ENCODE measurements around the gene SPARC.
"Not testable (repeated sequence)": the region's sequence is repeated elsewhere in the genome, so short reads cannot be mapped to it uniquely, and the experiment has no call there.

Gene SPARC

GRCh38 chr5:151686674-151687407, at the start of gene SPARC:
SPARC (minus strand) TSS chr5:151686915; CDS start chr5:151676188, 10,727 bp downstream.
- Histone ChIP-seq H3K27ac (ENCODE audit: low read length) (peak within 1 kb of the TSS; percentile 78), H3K36me3 (ENCODE audit: control insufficient read depth in 2 of 2, insufficient read depth in 2 of 2, low read length in 2 of 2) (no peaks in the 10 kb centered on the region), H3K4me3 (ENCODE audit: low read length in 2 of 2) (peak within 1 kb of the TSS; percentile 79 to 81), H3K9me3 (ENCODE audit: control insufficient read depth in 2 of 2, low read length in 2 of 2) (no peaks in the 10 kb centered on the region), H3K27me3 (ENCODE audit: control insufficient read depth in 1 of 2, insufficient read depth in 2 of 2, low read length in 2 of 2) (peaks cover 0 to 4% of the 10 kb centered on the region in 2 donors), H3K4me1 (ENCODE audit: control insufficient read depth, insufficient read depth, low read length) (peaks cover 30% of the 10 kb centered on the region), H3K9ac (ENCODE audit: low read length in 2 of 2) (peak within 1 kb of the TSS; percentile 71 to 80)

GRCh38 chr5:151735646-151736045, 48.9 kb upstream of the SPARC start:
- no peak overlapping the region for H3K9ac ChIP-seq (ENCODE audit: low read length in 2 of 2)
- H3K27ac ChIP-seq (ENCODE audit: low read length) = no peak overlapping the region
- H3K36me3 ChIP-seq (ENCODE audit: control insufficient read depth in 2 of 2, insufficient read depth in 2 of 2, low read length in 2 of 2) = no peaks in the 10 kb centered on the region
- H3K4me1 ChIP-seq (ENCODE audit: control insufficient read depth, insufficient read depth, low read length) = peaks cover 14% of the 10 kb centered on the region
- no peaks in the 10 kb centered on the region for H3K27me3 ChIP-seq (ENCODE audit: control insufficient read depth in 1 of 2, insufficient read depth in 2 of 2, low read length in 2 of 2)
- no peak overlapping the region for H3K4me3 ChIP-seq (ENCODE audit: low read length in 2 of 2)
- H3K9me3 ChIP-seq (ENCODE audit: control insufficient read depth in 2 of 2, low read length in 2 of 2) = no peaks in the 10 kb centered on the region

GRCh38 chr5:151734064-151734408, 47.3 kb upstream of the SPARC start:
- Histone ChIP-seq H3K27ac (ENCODE audit: low read length) (no peak overlapping the region), H3K36me3 (ENCODE audit: control insufficient read depth in 2 of 2, insufficient read depth in 2 of 2, low read length in 2 of 2) (no peaks in the 10 kb centered on the region), H3K27me3 (ENCODE audit: control insufficient read depth in 1 of 2, insufficient read depth in 2 of 2, low read length in 2 of 2) (no peaks in the 10 kb centered on the region), H3K4me3 (ENCODE audit: low read length in 2 of 2) (no peak overlapping the region), H3K9me3 (ENCODE audit: control insufficient read depth in 2 of 2, low read length in 2 of 2) (no peaks in the 10 kb centered on the region), H3K4me1 (ENCODE audit: control insufficient read depth, insufficient read depth, low read length) (no peaks in the 10 kb centered on the region), H3K9ac (ENCODE audit: low read length in 2 of 2) (no peak overlapping the region)

- Histone ChIP-seq H3K36me3 (ENCODE audit: control insufficient read depth in 2 of 2, insufficient read depth in 2 of 2, low read length in 2 of 2) (no peaks in the 10 kb centered on the region), H3K9ac (ENCODE audit: low read length in 2 of 2) (no peak overlapping the region), H3K27me3 (ENCODE audit: control insufficient read depth in 1 of 2, insufficient read depth in 2 of 2, low read length in 2 of 2) (no peaks in the 10 kb centered on the region), H3K27ac (ENCODE audit: low read length) (no peak overlapping the region), H3K4me1 (ENCODE audit: control insufficient read depth, insufficient read depth, low read length) (no peaks in the 10 kb centered on the region), H3K4me3 (ENCODE audit: low read length in 2 of 2) (no peak overlapping the region), H3K9me3 (ENCODE audit: control insufficient read depth in 2 of 2, low read length in 2 of 2) (no peaks in the 10 kb centered on the region)
Measured at GRCh38 chr5:151733358-151734063, 46.8 kb upstream of the SPARC start.

GRCh38 chr5:151730381-151730780, 43.7 kb upstream of the SPARC start:
- Histone ChIP-seq H3K9me3 (ENCODE audit: control insufficient read depth in 2 of 2, low read length in 2 of 2) (no peaks in the 10 kb centered on the region), H3K4me3 (ENCODE audit: low read length in 2 of 2) (no peak overlapping the region), H3K36me3 (ENCODE audit: control insufficient read depth in 2 of 2, insufficient read depth in 2 of 2, low read length in 2 of 2) (no peaks in the 10 kb centered on the region), H3K27me3 (ENCODE audit: control insufficient read depth in 1 of 2, insufficient read depth in 2 of 2, low read length in 2 of 2) (no peaks in the 10 kb centered on the region), H3K4me1 (ENCODE audit: control insufficient read depth, insufficient read depth, low read length) (no peaks in the 10 kb centered on the region), H3K27ac (ENCODE audit: low read length) (no peak overlapping the region), H3K9ac (ENCODE audit: low read length in 2 of 2) (no peak overlapping the region)

- not testable (repeated sequence) for H3K9ac ChIP-seq (ENCODE audit: low read length in 2 of 2); H3K27ac ChIP-seq (ENCODE audit: low read length); H3K27me3 ChIP-seq (ENCODE audit: control insufficient read depth in 1 of 2, insufficient read depth in 2 of 2, low read length in 2 of 2); H3K36me3 ChIP-seq (ENCODE audit: control insufficient read depth in 2 of 2, insufficient read depth in 2 of 2, low read length in 2 of 2); H3K4me1 ChIP-seq (ENCODE audit: control insufficient read depth, insufficient read depth, low read length); H3K4me3 ChIP-seq (ENCODE audit: low read length in 2 of 2); H3K9me3 ChIP-seq (ENCODE audit: control insufficient read depth in 2 of 2, low read length in 2 of 2)
Measured at GRCh38 chr5:151729597-151729996, 42.9 kb upstream of the SPARC start.

GRCh38 chr5:151724360-151724759, 37.6 kb upstream of the SPARC start:
- Histone ChIP-seq H3K36me3 (ENCODE audit: control insufficient read depth in 2 of 2, insufficient read depth in 2 of 2, low read length in 2 of 2) (no peaks in the 10 kb centered on the region), H3K27ac (ENCODE audit: low read length) (no peak overlapping the region), H3K27me3 (ENCODE audit: control insufficient read depth in 1 of 2, insufficient read depth in 2 of 2, low read length in 2 of 2) (no peaks in the 10 kb centered on the region), H3K4me3 (ENCODE audit: low read length in 2 of 2) (no peak overlapping the region), H3K4me1 (ENCODE audit: control insufficient read depth, insufficient read depth, low read length) (peaks cover 3% of the 10 kb centered on the region), H3K9me3 (ENCODE audit: control insufficient read depth in 2 of 2, low read length in 2 of 2) (no peaks in the 10 kb centered on the region), H3K9ac (ENCODE audit: low read length in 2 of 2) (no peak overlapping the region)

- H3K27me3 ChIP-seq (ENCODE audit: control insufficient read depth in 1 of 2, insufficient read depth in 2 of 2, low read length in 2 of 2) = no peaks in the 10 kb centered on the region
- H3K36me3 ChIP-seq (ENCODE audit: control insufficient read depth in 2 of 2, insufficient read depth in 2 of 2, low read length in 2 of 2) = no peaks in the 10 kb centered on the region
- H3K27ac ChIP-seq (ENCODE audit: low read length) = no peak overlapping the region
- no peaks in the 10 kb centered on the region for H3K9me3 ChIP-seq (ENCODE audit: control insufficient read depth in 2 of 2, low read length in 2 of 2)
- no peak overlapping the region for H3K9ac ChIP-seq (ENCODE audit: low read length in 2 of 2)
- H3K4me1 ChIP-seq (ENCODE audit: control insufficient read depth, insufficient read depth, low read length) = peaks cover 8% of the 10 kb centered on the region
- no peak overlapping the region for H3K4me3 ChIP-seq (ENCODE audit: low read length in 2 of 2)
Measured at GRCh38 chr5:151722546-151722945, 35.8 kb upstream of the SPARC start.

- Histone ChIP-seq H3K9me3 (ENCODE audit: control insufficient read depth in 2 of 2, low read length in 2 of 2) (no peaks in the 10 kb centered on the region), H3K36me3 (ENCODE audit: control insufficient read depth in 2 of 2, insufficient read depth in 2 of 2, low read length in 2 of 2) (no peaks in the 10 kb centered on the region), H3K4me3 (ENCODE audit: low read length in 2 of 2) (no peak overlapping the region), H3K27me3 (ENCODE audit: control insufficient read depth in 1 of 2, insufficient read depth in 2 of 2, low read length in 2 of 2) (no peaks in the 10 kb centered on the region), H3K27ac (ENCODE audit: low read length) (no peak overlapping the region), H3K4me1 (ENCODE audit: control insufficient read depth, insufficient read depth, low read length) (peaks cover 8% of the 10 kb centered on the region), H3K9ac (ENCODE audit: low read length in 2 of 2) (no peak overlapping the region)
Measured at GRCh38 chr5:151721812-151722391, 35.2 kb upstream of the SPARC start.

GRCh38 chr5:151721087-151721646, 34.5 kb upstream of the SPARC start:
- Histone ChIP-seq H3K4me3 (ENCODE audit: low read length in 2 of 2) (no peak overlapping the region), H3K9me3 (ENCODE audit: control insufficient read depth in 2 of 2, low read length in 2 of 2) (no peaks in the 10 kb centered on the region), H3K36me3 (ENCODE audit: control insufficient read depth in 2 of 2, insufficient read depth in 2 of 2, low read length in 2 of 2) (no peaks in the 10 kb centered on the region), H3K4me1 (ENCODE audit: control insufficient read depth, insufficient read depth, low read length) (peaks cover 8% of the 10 kb centered on the region), H3K27ac (ENCODE audit: low read length) (no peak overlapping the region), H3K9ac (ENCODE audit: low read length in 2 of 2) (no peak overlapping the region), H3K27me3 (ENCODE audit: control insufficient read depth in 1 of 2, insufficient read depth in 2 of 2, low read length in 2 of 2) (no peaks in the 10 kb centered on the region)

Measured in stomach smooth muscle (tissue), 2 donors.